Cerebellar nuclear complex (tissue), 1 donor: ENCODE measurements around the gene LGALS3BP.

Experiments
- DNase-seq, 2 experiments: peaks; one replicate each; lab custom pipeline; 2025; lab: John Stamatoyannopoulos, UW

The LGALS3BP gene

GRCh38 chr17:78935419-78936323, 44.1 kb downstream of the LGALS3BP start:
- no peak for DNase-seq

DNA sequence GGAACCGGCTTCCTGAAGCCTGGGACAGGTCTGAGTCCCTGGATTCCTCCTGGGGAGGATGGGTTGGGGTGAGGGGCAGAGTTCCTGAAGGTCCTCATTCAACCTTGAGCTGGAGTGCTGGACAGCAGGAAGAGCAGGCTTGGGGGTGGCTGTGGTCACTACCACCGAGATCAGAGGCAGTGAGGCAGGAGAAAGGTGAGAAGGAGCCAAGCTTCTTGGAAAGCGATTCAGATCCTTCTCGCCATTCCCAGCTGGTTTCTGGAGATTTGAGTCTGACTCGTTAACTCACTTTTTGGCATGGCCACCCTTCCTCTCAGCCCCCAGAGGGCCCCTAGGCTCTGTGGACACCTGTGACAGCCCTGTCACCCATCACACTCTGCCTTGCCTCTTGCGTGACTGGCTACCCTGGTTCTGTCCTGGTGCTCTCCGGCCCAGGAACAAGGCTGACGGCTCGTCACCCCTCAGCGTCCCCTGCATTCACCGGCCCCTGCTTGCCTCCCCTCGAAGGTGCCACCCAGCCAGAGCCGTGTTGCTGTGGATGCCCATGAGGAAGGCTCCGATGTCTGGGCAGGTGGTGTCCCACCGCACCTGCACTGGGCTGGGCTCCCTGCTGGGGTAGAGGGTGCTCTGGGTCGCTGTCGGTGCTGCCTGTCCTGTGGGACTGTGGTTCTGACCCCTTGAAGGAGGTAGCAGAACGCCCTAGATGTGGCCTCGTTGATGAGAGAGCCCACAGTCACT, 44.9 kb downstream of the LGALS3BP start:
- no peak for DNase-seq

GRCh38 chr17:78933959-78934568, 45.7 kb downstream of the LGALS3BP start:
- DNase-seq: peak in 1 of 2 experiments; percentile 43

- no peak for DNase-seq
These were observed 46.4 kb downstream of the LGALS3BP start for GRCh38 chr17:78933025-78933958.

DNA sequence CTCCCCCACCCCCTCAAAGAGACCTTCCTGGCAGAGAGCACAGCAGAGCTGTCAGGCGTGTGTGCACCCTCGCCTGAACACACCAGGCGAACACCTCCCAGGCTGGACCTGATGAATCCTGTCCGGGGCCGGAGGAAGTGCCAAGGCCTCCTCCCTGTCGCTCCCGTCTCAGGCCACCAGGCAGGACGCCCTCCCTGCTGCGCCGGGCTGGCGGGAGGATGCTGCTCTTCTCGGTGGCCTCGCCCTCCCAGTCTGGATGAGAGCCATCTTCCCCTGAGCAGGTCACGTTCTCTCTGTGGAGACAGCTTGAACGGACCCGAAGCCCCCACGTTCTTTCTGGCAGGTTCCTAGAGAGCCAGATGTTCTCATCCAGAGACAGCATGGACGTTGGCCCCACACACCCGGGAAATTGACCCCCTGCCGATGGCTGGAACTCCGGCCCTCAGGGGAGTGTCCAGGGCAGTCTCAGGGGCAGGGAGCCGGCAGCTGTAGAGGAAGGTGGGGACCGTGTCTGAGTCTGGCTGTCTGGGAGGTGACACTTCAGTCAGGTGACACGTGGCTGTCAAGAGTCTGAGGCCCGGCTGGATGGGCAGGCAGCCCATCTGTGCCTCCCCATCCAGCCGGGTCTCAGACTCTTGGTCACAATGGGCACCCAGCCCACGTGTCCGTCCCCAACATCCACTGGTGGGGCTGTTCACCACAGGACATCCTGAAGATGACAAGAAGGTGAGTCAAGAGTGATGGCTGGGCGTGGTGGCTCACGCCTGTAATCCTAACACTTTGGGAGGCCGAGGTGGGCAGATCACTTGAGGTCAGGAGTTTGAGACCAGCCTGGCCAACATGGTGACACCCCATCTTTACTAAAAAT, 49.6 kb downstream of the LGALS3BP start:
- no peak for DNase-seq

DNA sequence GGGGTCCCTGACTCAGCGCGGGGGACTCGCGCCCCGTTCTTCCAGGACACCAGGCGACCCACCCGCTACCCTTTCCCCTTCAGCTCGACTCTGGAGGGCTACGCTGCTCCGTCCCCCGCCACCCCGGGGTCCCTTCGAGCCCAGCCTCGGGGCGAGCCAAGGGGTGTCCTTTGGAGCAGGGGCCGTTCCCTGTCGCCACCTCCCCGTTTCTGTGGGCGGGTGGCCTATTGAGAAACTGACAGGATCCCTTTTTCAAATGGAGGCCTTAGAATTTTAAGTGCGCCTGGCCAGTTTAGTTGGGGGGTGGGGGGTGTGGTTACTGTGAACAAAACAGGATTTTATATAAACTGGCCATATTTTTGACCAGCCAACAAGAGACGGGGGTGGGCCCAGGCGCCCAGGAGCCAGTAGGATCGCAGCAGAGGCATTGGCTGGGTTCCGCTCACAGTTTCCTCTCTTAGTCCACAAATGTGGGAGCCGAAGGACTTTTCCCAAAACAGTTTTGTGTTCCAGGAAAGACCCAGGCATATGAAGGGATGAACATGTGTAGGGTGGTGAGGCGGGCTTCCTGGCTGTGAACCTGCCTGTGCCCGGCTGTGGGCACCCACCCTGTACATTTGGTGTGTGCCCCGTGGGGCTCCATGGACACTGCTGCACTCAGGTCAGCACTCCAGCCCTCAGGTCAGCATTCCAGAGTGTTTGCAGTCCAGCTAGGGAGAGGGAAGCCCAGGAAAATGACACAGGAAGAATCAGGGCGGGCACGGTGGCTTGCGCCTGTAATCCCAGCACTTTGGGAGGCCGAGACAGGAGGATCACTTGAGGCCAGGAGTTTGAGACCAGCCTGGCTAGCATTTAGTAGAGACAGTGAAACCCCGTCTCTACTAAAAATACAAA, 53.8 kb downstream of the LGALS3BP start:
- DNase-seq: no peak

DNA sequence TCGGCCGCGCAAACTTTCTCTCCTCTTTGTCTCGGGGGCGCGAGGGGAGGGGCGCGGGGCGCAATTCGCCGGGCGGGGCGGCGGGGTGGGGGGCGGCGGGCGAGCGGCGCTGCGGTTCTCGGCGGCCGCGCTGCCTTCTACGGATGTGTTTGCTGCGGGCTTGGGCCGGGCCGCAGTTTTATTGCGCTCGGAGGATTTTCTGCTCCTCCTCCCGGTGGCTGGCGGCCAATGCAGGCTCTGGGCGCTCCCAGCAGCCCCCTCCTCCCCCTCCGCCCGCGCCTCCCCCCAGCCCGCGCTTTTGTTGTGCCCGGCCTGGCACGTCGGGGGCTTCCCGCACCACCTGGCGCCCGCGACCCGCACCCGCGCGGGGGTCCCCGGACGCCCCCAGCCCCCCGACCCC, 54.5 kb downstream of the LGALS3BP start, which contains the start of gene TIMP2:
TIMP2 (minus strand) TSS at position 154 of the 400 bp plus-strand sequence. CDS start 299 bp downstream, outside the sequence.
- DNase-seq: no peak

GRCh38 chr17:78924481-78925151, 55.1 kb downstream of the LGALS3BP start:
- no peak for DNase-seq

DNA sequence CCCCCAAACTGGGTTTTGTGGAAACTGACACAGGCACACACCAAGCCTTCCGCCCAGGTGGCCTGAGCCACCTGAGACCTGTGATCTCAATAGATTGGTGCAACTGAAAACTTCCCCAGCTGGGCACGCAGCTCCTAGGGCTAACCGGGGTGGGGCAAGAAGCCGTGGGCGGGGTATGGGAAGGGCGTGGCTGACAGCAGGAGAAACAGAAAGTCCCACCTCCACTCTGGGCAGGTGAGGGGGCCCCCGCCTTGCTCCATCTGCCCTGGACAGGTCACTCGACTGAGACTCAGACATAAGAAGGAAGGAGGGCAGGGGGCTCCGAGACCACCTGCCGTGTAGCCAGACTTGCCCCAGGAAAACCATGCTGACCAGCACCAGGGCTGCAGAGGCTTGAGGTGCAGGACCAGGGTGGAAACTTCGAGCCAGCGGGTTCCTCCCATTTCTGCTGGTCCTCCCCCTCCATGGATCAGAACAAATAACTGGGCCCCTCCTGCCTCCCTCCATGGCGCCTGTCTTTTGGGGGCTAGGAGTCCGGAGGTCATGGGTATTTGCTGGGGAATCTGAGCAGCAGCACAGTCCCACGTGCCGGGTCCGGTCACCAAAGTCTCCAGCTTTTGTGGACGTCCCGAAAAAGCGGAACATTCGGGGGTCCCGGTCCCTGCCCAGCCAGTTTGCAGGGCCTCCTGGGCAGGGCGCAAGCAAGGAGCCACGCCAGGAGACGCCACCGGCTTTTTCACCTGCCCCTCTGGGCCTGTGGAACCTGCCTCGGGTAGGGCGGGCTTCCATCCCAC, 55.9 kb downstream of the LGALS3BP start:
- DNase-seq: no peak

DNA sequence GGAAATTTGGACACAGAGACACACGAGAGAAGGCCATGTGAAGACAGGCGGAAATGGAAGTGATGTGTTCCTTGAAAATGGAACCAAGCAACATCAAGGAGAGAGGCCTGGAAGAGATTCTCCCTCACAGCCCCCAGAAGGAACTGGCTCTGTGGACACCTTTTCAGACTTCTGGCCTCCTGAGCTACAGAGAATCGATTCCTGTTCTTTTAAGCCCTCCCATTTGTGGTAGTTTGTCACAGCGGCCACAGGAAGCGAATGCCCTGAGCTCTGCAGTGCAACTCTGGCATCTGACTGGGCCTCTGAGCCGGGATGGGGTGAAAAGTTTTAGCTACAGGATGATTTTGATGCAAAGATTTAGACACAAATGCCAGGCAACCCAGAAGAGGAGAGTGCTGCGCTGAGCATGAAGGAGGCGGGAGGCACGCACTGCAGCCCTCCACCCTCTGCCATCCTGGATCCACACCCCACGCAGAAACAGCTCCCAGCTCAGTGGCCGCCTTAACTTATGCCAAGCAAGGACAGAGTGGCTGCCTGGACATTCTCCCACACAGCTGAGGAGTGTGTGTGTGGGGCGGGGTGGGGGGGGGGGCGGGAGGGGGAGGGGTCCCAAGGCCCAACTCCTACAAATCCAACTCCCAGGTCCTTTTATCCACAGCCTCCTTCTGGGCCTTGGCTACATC, 56.8 kb downstream of the LGALS3BP start:
- DNase-seq: no peak

- DNase-seq: peak; percentile 55 to 73
These were observed 58.2 kb downstream of the LGALS3BP start for GRCh38 chr17:78921437-78921971.
